HG03039 (cell line): Measurements from ENCODE around the gene NAGLU.

ENCODE experiments used
- ATAC-seq: cut with Tn5 transposase; IDR thresholded peaks from one replicate; pipeline ENCODE4 v1.9.1; 2021; ENCODE audit warnings: mild to moderate bottlenecking, moderate library complexity; ENCODE audit not compliant: unreplicated experiment

Gene NAGLU

GRCh38 chr17:42586514-42587230, 50.6 kb downstream of the NAGLU start:
- no peak for ATAC-seq

- no peak for ATAC-seq
Measured at GRCh38 chr17:42590886-42591285, 54.8 kb downstream of the NAGLU start.

- no peak for ATAC-seq
Measured at GRCh38 chr17:42591411-42591810, 55.4 kb downstream of the NAGLU start.
